Cardiac muscle cell (in vitro differentiated cells and primary cell): ENCODE data around the gene PSMB1. TPM values are rescaled to one million over a fixed set of nuclear protein-coding genes. Genes with fewer than 3 reads are reported as not detected.

Source experiments
- DNase-seq, 2 donors: peaks; one replicate each; pipeline versions ENCODE4 v3.0.0 to v3.0.0-alpha.2; 2010 to 2017; ENCODE audit warnings: low read depth in 1 of 2, low spot score in 1 of 2
- H3K27ac ChIP-seq: fragments of 200-600 bp; sonication (generic); 2 replicates; pipeline ENCODE4 v1.5.1; 2016
- H3K27me3 ChIP-seq: fragments of 200-600 bp; sonication (generic); 2 replicates; pipeline ENCODE4 v1.6.0; 2016; ENCODE audit warnings: control low read depth
- H3K36me3 ChIP-seq: fragments of 200-600 bp; sonication (generic); 2 replicates; pipeline ENCODE4 v1.5.1; 2016; ENCODE audit warnings: control low read depth
- H3K4me1 ChIP-seq: fragments of 200-600 bp; sonication (generic); 2 replicates; pipeline ENCODE4 v1.8.1; 2017; ENCODE audit warnings: low read depth, mild to moderate bottlenecking, mixed run types
- H3K4me3 ChIP-seq: fragments of 200-600 bp; sonication (generic); 2 replicates; pipeline ENCODE4 v1.5.1; 2016; ENCODE audit warnings: mild to moderate bottlenecking
- H3K9me3 ChIP-seq: fragments of 200-600 bp; sonication (generic); 2 replicates; pipeline ENCODE4 v1.5.1; 2017; ENCODE audit warnings: low read depth, mild to moderate bottlenecking, control low read depth
- polyA plus RNA-seq: library from polyadenylated mRNA; unstranded; fragments of >200 nt; fragmentation: Nextera tagmentation; extraction: Ambion mirVana; gene quantifications from 2 replicates; pipeline ENCODE4 v1.2.1, GENCODE V29; 2016
- total RNA-seq: library from RNA; depleted of rRNA; stranded (reverse); fragments of >200 nt; gene quantifications from 2 replicates; pipeline ENCODE4 v1.2.3, GENCODE V29; 2016
- TF ChIP-seq, protein P1 (sequence below): IDR thresholded peaks from 2 replicates; pipeline ENCODE4 v1.5.1; 2012; ENCODE audit warnings: low read depth, mild to moderate bottlenecking, low read length

Gene PSMB1
- total and polyA plus RNA-seq, 2 experiments from 2014 or later: 162 to 499 TPM

DNA sequence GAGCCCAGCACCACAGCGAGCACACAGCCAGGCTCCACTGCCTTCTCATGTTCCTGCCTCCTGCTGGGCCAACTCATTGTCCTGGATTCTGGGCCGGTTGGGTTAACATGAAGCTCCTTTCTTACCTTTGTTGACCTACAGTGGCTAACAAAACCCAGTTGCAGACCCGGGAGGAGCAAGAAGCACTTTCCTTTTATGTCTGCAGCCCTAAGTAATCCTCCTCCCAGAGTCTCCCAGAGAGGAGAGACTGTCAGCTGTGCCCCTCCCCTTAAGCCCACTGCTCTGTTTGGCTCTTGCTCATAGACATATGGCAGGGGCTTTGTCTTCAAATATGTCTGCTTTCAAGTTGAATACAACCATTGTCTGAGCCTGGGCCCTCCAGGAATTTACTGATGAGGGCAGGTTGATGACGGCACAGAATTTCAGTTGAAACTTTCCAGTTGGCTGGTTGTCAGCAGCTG is 55.2 kb downstream of the PSMB1 start:
- Histone ChIP-seq H3K27me3 (no peaks in the 10 kb centered on the region), H3K4me3 (no peak overlapping the region), H3K27ac (peak overlapping the region; percentile 85), H3K4me1 (peaks cover 5% of the 10 kb centered on the region), H3K36me3 (no peaks in the 10 kb centered on the region), H3K9me3 (no peaks in the 10 kb centered on the region)
- DNase-seq: peak; percentile 45 to 57
- TF ChIP-seq, protein P1, sequence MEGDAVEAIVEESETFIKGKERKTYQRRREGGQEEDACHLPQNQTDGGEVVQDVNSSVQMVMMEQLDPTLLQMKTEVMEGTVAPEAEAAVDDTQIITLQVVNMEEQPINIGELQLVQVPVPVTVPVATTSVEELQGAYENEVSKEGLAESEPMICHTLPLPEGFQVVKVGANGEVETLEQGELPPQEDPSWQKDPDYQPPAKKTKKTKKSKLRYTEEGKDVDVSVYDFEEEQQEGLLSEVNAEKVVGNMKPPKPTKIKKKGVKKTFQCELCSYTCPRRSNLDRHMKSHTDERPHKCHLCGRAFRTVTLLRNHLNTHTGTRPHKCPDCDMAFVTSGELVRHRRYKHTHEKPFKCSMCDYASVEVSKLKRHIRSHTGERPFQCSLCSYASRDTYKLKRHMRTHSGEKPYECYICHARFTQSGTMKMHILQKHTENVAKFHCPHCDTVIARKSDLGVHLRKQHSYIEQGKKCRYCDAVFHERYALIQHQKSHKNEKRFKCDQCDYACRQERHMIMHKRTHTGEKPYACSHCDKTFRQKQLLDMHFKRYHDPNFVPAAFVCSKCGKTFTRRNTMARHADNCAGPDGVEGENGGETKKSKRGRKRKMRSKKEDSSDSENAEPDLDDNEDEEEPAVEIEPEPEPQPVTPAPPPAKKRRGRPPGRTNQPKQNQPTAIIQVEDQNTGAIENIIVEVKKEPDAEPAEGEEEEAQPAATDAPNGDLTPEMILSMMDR: no peak

DNA sequence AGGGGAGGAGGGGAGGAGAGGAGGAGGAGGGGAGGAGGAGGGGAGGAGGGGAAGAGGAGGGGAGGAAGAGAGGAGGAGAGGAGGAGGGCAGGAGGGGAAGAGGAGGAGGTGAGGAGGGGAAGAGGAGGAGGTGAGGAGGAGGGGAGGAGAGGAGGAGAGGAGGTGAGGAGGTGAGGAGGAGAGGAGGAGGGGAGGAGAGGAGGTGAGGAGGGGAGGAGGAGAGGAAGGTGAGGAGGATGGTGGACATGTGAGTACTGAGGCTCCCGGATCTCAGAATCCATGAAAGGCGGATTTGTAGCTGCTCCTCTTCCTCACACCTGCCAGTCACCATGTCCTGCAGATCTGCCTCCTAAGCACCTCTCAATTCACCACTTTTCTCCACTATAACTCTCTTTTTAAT is 59.8 kb downstream of the PSMB1 start:
- Histone ChIP-seq H3K4me1 (peaks cover 5% of the 10 kb centered on the region), H3K36me3 (no peaks in the 10 kb centered on the region), H3K27ac (no peak overlapping the region), H3K4me3 (no peak overlapping the region), H3K27me3 (no peaks in the 10 kb centered on the region), H3K9me3 (no peaks in the 10 kb centered on the region)
- no peak for DNase-seq
- TF ChIP-seq, protein P1: no peak

- no peaks in the 10 kb centered on the region for H3K9me3 ChIP-seq
- H3K4me3 ChIP-seq: no peak overlapping the region
- TF ChIP-seq, protein P1: no peak
- H3K27me3 ChIP-seq: no peaks in the 10 kb centered on the region
- no peak overlapping the region for H3K27ac ChIP-seq
- DNase-seq: no peak
- H3K36me3 ChIP-seq: no peaks in the 10 kb centered on the region
- H3K4me1 ChIP-seq: no peaks in the 10 kb centered on the region
Measured at GRCh38 chr6:170490259-170490658, 62.8 kb downstream of the PSMB1 start.

DNA sequence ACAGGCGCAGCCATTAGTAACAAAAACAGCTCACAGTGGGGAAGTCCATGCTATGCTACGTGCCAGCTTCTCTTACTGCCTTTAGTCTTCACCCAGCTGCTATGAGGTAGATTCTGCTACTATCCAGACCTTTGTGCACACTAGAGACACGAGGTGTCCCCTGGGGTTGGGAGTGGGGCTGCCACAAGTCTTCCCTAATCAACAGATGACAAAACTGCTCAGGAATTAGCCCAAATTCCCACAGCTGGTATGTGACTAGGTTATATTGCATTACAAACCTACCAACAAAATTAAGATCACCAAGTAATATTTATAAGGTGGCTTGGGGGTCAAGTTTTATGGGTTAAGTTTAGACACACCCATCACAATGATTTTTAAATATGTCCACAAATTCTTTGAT is 63.3 kb downstream of the PSMB1 start:
- TF ChIP-seq, protein P1: no peak
- no peak overlapping the region for H3K27ac ChIP-seq
- H3K9me3 ChIP-seq: no peaks in the 10 kb centered on the region
- H3K27me3 ChIP-seq: no peaks in the 10 kb centered on the region
- DNase-seq: no peak
- H3K4me1 ChIP-seq: no peaks in the 10 kb centered on the region
- no peaks in the 10 kb centered on the region for H3K36me3 ChIP-seq
- no peak overlapping the region for H3K4me3 ChIP-seq

DNA sequence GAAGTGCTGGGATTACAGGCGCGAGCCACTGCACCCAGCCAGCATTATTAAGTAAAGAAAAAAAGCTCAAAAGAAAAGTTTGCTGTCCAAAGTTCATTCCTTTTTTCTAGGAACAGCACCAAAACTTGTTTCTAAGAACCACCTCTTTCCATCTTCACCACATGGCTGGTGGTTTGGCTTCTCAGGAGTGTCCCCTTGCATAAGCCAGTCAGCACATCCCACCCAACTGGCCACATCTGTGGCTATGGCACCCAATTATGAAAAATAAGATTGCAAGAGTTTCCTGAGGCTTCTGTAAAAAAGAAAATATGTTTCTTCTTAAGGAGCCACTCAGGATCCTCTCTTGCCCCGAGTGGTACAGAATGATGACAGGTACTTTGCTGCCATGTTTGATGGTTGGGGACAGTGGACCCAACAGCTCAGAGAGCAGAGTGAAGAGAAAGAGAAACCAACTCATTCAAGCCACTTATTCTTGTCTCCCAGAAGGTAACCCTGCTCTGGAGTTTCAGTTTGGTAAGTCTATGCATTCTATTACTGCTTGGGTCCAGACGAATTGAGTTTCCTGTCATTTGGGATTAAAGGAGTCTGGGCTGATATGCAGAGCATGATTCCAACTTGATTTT is 65.3 kb downstream of the PSMB1 start:
- no peaks in the 10 kb centered on the region for H3K27me3 ChIP-seq
- H3K4me1 ChIP-seq: no peaks in the 10 kb centered on the region
- TF ChIP-seq, protein P1: no peak
- no peaks in the 10 kb centered on the region for H3K36me3 ChIP-seq
- H3K9me3 ChIP-seq: no peaks in the 10 kb centered on the region
- DNase-seq: no peak
- H3K4me3 ChIP-seq: no peak overlapping the region
- no peak overlapping the region for H3K27ac ChIP-seq
